ENCODE data around the gene FLRT2. TPM values are rescaled to one million over a fixed set of nuclear protein-coding genes. Genes with fewer than 3 reads are reported as not detected.

Gene FLRT2
- total and polyA plus RNA-seq, 2 donors (not counting 1 experiment from before 2014, with no cell fraction given), result not detected

DNA sequence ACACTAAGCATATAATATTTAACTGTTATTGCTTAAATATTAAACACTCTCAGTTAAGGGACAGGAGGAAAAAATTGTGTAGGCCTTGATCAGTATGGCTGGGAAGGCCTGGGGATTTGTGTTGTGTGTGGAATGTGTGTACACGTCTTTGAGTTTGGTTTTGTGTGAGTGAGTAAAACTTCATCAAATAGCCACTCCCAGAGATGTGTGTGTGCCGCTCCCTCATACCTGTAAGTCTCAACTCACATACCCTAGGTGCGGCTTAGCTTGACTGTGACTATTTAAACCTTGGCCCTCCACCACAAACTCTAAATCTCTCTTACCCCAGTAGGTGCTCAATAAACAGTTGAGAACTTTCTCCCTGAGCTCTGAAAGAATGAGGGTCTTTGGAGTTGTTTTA lies 64.3 kb downstream of the FLRT2 start:
- Histone ChIP-seq H3K4me1 (ENCODE audit: control insufficient read depth in 2 of 2, insufficient read depth in 2 of 2, low read length in 2 of 2) (no peaks in the 10 kb centered on the region), H2AFZ (ENCODE audit: insufficient read depth, low read depth, low read length, poor library complexity, severe bottlenecking) (no peak overlapping the region), H3K9me3 (ENCODE audit: control extremely low read depth in 1 of 3, control insufficient read depth in 2 of 3, insufficient read depth in 1 of 3, low read length in 2 of 3) (peaks cover 0 to 3% (median 0%) of the 10 kb centered on the region in 3 donors), H3K4me3 (ENCODE audit: control extremely low read depth in 1 of 5, extremely low read depth in 1 of 5, insufficient read depth in 1 of 5, low read depth in 2 of 5, low read length in 4 of 5) (no peak overlapping the region), H3K9ac (ENCODE audit: low read length) (no peak overlapping the region), H3K36me3 (replicated peaks in 1 of 2; ENCODE audit: control extremely low read depth in 1 of 2, control insufficient read depth in 1 of 2, extremely low read depth in 1 of 2, insufficient read depth in 2 of 2, low read length in 1 of 2) (no peaks in the 10 kb centered on the region), H4K20me1 (ENCODE audit: control insufficient read depth, insufficient read depth, low read length, poor library complexity, severe bottlenecking) (no peaks in the 10 kb centered on the region), H3K27ac (ENCODE audit: low read length in 2 of 2) (no peak overlapping the region), H3K4me2 (replicated peaks; ENCODE audit: low read depth, low read length, poor library complexity, severe bottlenecking) (no peak overlapping the region), H3K79me2 (ENCODE audit: control insufficient read depth, insufficient read depth, low read length) (no peaks in the 10 kb centered on the region), H3K27me3 (replicated peaks in 1 of 4; ENCODE audit: control extremely low read depth in 1 of 4, control insufficient read depth in 3 of 4, insufficient read depth in 4 of 4, low read length in 3 of 4) (no peaks in the 10 kb centered on the region)
- ATAC-seq (ENCODE audit: low read depth), result no peak
- Mint-ChIP-seq H3K4me3 (no peak overlapping the region), H3K27me3 (no peaks in the 10 kb centered on the region), H3K27ac (no peak overlapping the region), H3K4me1 (no peaks in the 10 kb centered on the region), H3K9me3 (ENCODE audit: insufficient read depth) (peaks cover 2% of the 10 kb centered on the region)
- no peak for DNase-seq
- TF ChIP-seq, protein P1, sequence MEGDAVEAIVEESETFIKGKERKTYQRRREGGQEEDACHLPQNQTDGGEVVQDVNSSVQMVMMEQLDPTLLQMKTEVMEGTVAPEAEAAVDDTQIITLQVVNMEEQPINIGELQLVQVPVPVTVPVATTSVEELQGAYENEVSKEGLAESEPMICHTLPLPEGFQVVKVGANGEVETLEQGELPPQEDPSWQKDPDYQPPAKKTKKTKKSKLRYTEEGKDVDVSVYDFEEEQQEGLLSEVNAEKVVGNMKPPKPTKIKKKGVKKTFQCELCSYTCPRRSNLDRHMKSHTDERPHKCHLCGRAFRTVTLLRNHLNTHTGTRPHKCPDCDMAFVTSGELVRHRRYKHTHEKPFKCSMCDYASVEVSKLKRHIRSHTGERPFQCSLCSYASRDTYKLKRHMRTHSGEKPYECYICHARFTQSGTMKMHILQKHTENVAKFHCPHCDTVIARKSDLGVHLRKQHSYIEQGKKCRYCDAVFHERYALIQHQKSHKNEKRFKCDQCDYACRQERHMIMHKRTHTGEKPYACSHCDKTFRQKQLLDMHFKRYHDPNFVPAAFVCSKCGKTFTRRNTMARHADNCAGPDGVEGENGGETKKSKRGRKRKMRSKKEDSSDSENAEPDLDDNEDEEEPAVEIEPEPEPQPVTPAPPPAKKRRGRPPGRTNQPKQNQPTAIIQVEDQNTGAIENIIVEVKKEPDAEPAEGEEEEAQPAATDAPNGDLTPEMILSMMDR (IDR thresholded peaks at IDR 0.05), result no peak
- no peak for TF ChIP-seq EZH2 (IDR thresholded peaks at IDR 0.05; ENCODE audit: borderline replicate concordance, insufficient read depth, low read depth, low read length, poor library complexity, severe bottlenecking)
- CTCF ChIA-PET, result no interaction called here
- intact Hi-C loops (cut with micrococcal nuclease), result no loop called here
- WGBS (ENCODE audit: insufficient coverage), result 82% methylated on average over 2 of the region's 3 CpGs
- POLR2A ChIA-PET, result no interaction called here

DNA sequence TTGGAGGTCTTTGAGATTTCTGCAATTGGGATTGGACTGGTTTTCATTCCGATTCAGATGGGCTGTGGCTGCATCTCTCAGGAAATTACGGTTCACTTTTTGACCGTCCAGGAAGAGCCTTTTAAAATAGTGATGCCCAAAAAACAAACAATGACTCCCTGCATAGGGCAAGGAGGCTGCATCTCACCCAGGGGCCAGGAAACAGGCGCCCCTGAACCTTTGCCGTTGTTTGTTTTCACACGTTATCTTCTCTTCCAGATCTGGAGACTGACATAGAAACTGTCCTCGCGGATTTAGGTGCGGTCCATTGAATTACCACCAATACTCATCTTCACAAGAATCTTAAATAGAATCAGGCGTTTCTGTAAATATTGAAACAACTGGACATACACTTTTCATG lies 66.0 kb downstream of the FLRT2 start:
- ATAC-seq (ENCODE audit: low read depth), result no peak
- Histone ChIP-seq H3K4me3 (ENCODE audit: control extremely low read depth in 1 of 5, extremely low read depth in 1 of 5, insufficient read depth in 1 of 5, low read depth in 2 of 5, low read length in 4 of 5) (no peak overlapping the region), H3K27ac (ENCODE audit: low read length in 2 of 2) (no peak overlapping the region), H3K4me2 (replicated peaks; ENCODE audit: low read depth, low read length, poor library complexity, severe bottlenecking) (no peak overlapping the region), H3K36me3 (replicated peaks in 1 of 2; ENCODE audit: control extremely low read depth in 1 of 2, control insufficient read depth in 1 of 2, extremely low read depth in 1 of 2, insufficient read depth in 2 of 2, low read length in 1 of 2) (no peaks in the 10 kb centered on the region), H3K9me3 (ENCODE audit: control extremely low read depth in 1 of 3, control insufficient read depth in 2 of 3, insufficient read depth in 1 of 3, low read length in 2 of 3) (peaks cover 0 to 3% (median 0%) of the 10 kb centered on the region in 3 donors), H3K4me1 (ENCODE audit: control insufficient read depth in 2 of 2, insufficient read depth in 2 of 2, low read length in 2 of 2) (no peaks in the 10 kb centered on the region), H2AFZ (ENCODE audit: insufficient read depth, low read depth, low read length, poor library complexity, severe bottlenecking) (no peak overlapping the region), H3K27me3 (replicated peaks in 1 of 4; ENCODE audit: control extremely low read depth in 1 of 4, control insufficient read depth in 3 of 4, insufficient read depth in 4 of 4, low read length in 3 of 4) (no peaks in the 10 kb centered on the region), H3K9ac (ENCODE audit: low read length) (no peak overlapping the region), H4K20me1 (ENCODE audit: control insufficient read depth, insufficient read depth, low read length, poor library complexity, severe bottlenecking) (no peaks in the 10 kb centered on the region), H3K79me2 (ENCODE audit: control insufficient read depth, insufficient read depth, low read length) (no peaks in the 10 kb centered on the region)
- no peaks in the 10 kb centered on the region for H3K9me3 Mint-ChIP-seq (ENCODE audit: insufficient read depth)
- WGBS (ENCODE audit: insufficient coverage), result 92% methylated on average over 10 of the region's 10 CpGs
- intact Hi-C loops (cut with micrococcal nuclease), result no loop called here
- TF ChIP-seq, protein P1 (IDR thresholded peaks at IDR 0.05), result no peak
- TF ChIP-seq EZH2 (IDR thresholded peaks at IDR 0.05; ENCODE audit: borderline replicate concordance, insufficient read depth, low read depth, low read length, poor library complexity, severe bottlenecking), result no peak
- H3K27ac Mint-ChIP-seq, result no peak overlapping the region
- POLR2A ChIA-PET, result no interaction called here
- no peak for DNase-seq
- H3K27me3 Mint-ChIP-seq, result no peaks in the 10 kb centered on the region
- H3K4me1 Mint-ChIP-seq, result no peaks in the 10 kb centered on the region
- no peak overlapping the region for H3K4me3 Mint-ChIP-seq
- CTCF ChIA-PET, result no interaction called here

Measured in B cell (primary cell).